Anterior cingulate cortex (tissue), 58 donors: ENCODE data around the gene LTC4S.
A peak's percentile ranks its signal among the peaks of the same experiment; 100 is the strongest.
"Not testable (repeated sequence)": the region's sequence is repeated elsewhere in the genome, so short reads cannot be mapped to it uniquely, and the experiment has no call there.

Experiments
- DNase-seq, 58 donors: peaks; one replicate each; lab custom pipeline; 2025; lab: John Stamatoyannopoulos, UW

The LTC4S gene

GRCh38 chr5:179793468-179794139 lies at the start of gene LTC4S:
Gene LTC4S (plus strand): TSS chr5:179793986. CDS start chr5:179794081, 95 bp downstream.
- peak in 38 of 58 donors; percentile 25 to 68 (median 50) for DNase-seq

- DNase-seq, result not testable (repeated sequence)
These were observed 49.7 kb upstream of the LTC4S start for GRCh38 chr5:179744106-179744505.

- no peak for DNase-seq
These were observed 46.9 kb upstream of the LTC4S start for GRCh38 chr5:179746872-179747271.

- no peak for DNase-seq
These were observed 46.0 kb upstream of the LTC4S start for GRCh38 chr5:179747811-179748210.

GRCh38 chr5:179749857-179750508 lies 43.8 kb upstream of the LTC4S start:
- no peak for DNase-seq

GRCh38 chr5:179753971-179754370 lies 39.8 kb upstream of the LTC4S start:
- no peak for DNase-seq

- DNase-seq, result no peak
These were observed 38.8 kb upstream of the LTC4S start for GRCh38 chr5:179755022-179755421.

GRCh38 chr5:179758955-179759354 lies 34.8 kb upstream of the LTC4S start:
- no peak for DNase-seq

GRCh38 chr5:179759581-179760551 lies 33.9 kb upstream of the LTC4S start:
- DNase-seq, result no peak

- DNase-seq, result peak in 1 of 58 donors; percentile 3
These were observed 31.6 kb upstream of the LTC4S start for GRCh38 chr5:179762079-179762780.

GRCh38 chr5:179762781-179763176 lies 31.0 kb upstream of the LTC4S start:
- no peak for DNase-seq

GRCh38 chr5:179763215-179763945 lies 30.4 kb upstream of the LTC4S start:
- DNase-seq, result peak in 32 of 58 donors; percentile 7 to 65 (median 33)

- DNase-seq, result no peak
These were observed 29.7 kb upstream of the LTC4S start for GRCh38 chr5:179764056-179764455.

- DNase-seq, result peak in 3 of 58 donors; percentile 20 to 23 (median 20)
These were observed 28.4 kb upstream of the LTC4S start for GRCh38 chr5:179765400-179765799.

GRCh38 chr5:179766021-179766725 lies 27.6 kb upstream of the LTC4S start:
- no peak for DNase-seq

- DNase-seq, result no peak
These were observed 26.9 kb upstream of the LTC4S start for GRCh38 chr5:179766726-179767455.

GRCh38 chr5:179767496-179768100 lies 26.2 kb upstream of the LTC4S start:
- no peak for DNase-seq
